Activated T-cell treated with anti-CD3 and anti-CD28 coated beads, Interleukin-2, amount 50 U/mL, for 1 hour (primary cell): ENCODE data around the gene EPN1.
"Not testable (repeated sequence)": the region's sequence is repeated elsewhere in the genome, so short reads cannot be mapped to it uniquely, and the experiment has no call there.

Experiments
- DNase-seq: peaks from one replicate; pipeline ENCODE4 v3.0.0-alpha.2; 2020

Gene EPN1

GRCh38 chr19:55694656-55695491, 19.8 kb downstream of the EPN1 start:
- DNase-seq: no peak

DNA sequence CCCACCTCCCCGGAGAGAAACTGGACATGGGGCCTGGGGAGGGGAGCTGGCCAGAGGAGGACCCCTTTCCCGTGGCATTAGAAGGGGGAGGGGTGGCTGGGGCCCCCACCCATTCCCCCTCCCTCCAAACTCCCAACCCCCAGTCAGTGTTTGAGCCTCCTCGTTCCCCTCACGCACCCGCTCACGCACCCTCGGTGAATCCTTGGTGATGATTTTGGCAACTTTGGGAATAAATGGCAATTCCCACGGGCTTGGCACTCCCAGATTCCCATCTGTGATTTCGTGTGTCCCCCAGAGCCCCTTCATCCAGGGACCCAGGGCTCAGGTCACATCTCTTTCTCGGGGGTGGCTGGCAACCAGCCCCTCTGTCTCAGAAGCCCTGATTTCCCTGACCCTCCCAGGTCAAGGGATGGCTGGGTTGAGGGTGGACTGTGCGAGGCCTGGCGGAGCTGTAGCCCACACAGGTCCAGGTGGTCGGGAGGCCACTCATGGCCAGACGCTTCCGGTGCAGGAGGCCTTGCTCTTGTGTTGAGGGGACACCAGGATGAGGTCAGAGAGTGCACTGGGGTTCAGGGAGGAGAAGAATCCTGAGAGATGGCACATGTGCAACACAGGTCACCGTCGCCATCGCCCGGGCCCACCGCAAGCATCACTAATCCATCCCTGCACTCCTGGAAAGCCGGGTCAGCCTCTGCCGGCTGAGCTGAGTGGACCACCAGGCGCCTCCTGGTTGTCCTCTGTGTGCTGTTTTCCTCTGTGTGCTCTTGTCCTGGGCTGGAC, 20.7 kb downstream of the EPN1 start:
- DNase-seq: no peak

DNA sequence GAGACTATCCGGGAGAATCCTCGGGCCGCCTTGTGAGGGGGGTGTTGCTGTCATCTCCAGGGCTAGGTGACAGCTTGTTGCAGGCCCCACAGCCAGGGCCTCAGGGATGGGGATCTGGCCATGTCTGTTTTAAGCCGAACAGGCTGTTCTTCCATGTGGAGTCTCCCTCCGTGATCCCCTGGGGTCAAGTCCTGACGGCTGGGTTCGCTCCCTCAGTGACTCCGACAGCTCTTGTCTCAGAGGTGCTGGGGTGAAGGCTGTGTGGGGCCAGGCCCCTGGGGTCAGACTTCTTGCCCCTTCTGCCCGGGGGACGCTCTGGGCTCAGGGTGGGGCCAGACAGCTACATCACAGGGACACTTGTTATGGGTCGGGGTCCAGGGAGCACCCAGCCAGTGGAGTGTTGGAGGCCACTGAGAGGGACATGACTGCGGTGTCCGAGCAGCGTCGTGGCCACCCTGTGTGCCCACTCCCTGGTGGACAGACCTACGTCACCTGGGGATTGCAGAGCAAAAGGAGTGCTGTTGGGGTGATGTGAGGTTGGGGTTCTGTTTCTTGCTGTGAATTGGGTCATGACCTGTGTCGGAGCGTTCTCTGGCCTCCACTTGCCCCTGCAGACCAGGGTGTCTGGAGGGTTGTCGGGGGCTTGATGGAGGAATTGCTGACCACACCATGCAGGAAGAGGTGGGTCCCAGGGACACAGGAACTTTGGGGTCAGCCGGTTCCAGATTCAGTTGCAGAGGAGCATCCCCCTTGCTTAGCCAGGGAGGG, 21.5 kb downstream of the EPN1 start:
- DNase-seq: no peak

- no peak for DNase-seq
These were observed 22.0 kb downstream of the EPN1 start for GRCh38 chr19:55697069-55697440.

- no peak for DNase-seq
These were observed 22.7 kb downstream of the EPN1 start for GRCh38 chr19:55697698-55698097.

DNA sequence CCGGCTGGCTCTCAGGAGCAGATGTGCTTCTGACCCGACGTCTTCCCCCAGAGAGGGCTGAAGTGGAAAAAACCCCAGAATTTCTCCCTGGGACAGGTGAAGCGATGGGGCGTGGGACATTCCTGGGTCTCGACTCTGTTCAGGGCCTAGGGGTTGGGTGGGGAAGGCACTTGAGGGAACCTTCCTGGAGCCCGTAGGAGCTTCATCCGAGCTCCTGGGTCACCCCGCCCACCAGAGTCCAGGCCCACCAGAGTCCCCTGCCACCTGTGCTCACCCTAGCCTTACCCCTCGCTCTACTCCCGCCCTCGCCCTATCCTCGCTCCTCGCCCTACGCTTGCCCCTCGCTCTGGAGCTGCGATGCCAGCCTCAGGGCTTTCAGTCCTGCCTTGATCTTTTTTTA, 23.2 kb downstream of the EPN1 start:
- DNase-seq: no peak

DNA sequence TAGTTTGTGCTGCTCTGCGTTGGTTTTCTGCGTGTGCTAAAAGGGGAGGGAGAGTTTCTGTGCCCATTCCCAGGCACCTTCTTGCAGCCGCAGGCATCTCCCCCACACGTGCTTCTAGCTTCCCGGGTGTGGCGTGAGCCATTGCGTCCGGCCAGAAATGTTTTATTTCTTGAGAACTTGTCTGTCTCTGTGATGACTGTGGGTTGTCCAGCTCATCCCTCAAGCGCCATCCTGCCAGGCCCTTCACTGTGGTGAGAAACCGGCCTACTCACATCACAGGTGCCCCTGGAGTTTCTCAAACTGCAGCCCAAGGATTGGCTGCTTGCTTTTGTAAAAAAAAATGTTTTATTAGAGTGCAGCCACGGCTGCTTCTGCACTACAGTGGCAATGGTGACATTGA, 24.2 kb downstream of the EPN1 start:
- DNase-seq: no peak

GRCh38 chr19:55700813-55701212, 25.8 kb downstream of the EPN1 start:
- no peak for DNase-seq

- DNase-seq: no peak
These were observed 27.2 kb downstream of the EPN1 start for GRCh38 chr19:55702131-55702627.

DNA sequence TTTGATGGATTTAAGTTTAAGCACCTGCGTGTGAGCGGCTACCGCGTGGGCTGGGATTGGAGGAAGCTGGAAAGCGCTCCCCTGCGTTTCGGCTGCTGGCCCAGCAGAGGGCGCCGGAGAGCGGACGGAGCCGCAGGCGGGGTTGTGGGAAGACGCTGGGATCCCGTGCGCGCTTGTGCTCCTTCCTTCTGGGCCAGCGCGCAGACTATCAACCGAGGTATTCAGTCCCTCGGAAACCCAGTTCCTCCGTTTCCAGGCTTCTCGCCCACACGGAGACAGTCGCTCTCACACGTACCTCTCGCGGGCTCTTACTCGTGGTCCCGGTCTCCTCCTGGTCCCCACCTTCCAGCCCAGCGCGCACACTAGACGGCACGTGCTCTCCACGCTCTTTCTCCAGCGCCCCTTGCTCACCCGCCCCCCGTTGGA, 28.8 kb downstream of the EPN1 start:
- peak; percentile 52 for DNase-seq

- no peak for DNase-seq
These were observed 29.6 kb downstream of the EPN1 start for GRCh38 chr19:55704494-55705245.

GRCh38 chr19:55705972-55706371, 30.9 kb downstream of the EPN1 start:
- DNase-seq: no peak

DNA sequence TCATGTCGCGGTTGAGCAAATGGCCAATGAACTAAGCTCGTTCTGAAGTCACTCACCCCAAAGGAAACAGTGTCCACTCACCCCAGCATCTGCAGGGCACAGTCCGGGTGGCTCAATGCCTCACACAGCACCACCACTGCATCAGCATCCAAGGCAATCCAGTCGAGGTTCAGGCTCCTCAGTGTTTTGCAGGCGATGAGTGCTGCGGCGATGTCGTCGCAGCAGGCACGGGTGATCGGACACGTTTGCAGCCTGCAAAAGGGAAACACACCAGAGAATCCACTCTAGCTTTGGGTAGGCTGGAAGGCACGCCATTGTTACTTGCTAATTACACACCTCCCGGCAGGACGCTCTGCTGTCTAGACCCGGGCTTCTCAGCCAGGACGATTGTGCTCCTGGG, 36.7 kb downstream of the EPN1 start:
- DNase-seq: no peak

DNA sequence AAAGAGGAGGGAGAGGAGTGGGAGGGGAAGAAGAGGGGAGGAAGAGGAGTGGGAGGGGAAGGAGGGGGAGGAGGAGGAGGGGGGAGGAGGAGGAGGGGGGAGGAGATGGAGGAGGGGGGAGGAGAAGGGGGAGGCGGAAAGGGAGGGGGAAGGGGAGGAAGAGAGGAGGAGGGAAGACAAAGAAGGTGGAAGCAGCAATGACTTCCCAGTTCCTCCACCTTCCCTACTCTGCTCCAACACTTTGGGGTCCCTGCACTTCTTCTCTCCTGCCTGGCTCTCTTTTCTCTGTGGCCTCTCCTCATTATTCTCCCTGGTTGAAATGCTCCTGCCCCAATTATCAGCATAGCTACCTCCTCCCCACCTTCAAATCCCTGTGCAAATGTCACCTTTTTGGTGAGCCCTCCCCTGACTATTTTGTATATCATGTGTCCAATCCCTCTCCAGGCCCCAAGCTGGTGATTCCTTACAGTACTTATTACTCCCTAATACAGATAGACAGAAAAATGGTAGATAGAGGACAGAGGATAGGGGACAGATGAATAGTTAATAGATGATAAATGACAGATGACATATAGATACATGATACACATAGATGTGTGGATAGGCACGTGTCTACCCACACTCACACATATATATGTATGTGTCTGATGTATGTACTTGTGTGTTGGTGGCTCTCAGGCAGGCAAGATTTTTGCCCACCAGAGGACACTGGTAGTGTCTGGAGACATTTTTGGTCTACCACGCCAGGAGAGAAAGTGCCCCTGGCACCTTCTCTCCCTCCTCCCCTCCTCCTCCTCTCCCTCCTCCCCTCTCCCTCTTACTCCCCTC, 38.0 kb downstream of the EPN1 start:
- DNase-seq: no peak

DNA sequence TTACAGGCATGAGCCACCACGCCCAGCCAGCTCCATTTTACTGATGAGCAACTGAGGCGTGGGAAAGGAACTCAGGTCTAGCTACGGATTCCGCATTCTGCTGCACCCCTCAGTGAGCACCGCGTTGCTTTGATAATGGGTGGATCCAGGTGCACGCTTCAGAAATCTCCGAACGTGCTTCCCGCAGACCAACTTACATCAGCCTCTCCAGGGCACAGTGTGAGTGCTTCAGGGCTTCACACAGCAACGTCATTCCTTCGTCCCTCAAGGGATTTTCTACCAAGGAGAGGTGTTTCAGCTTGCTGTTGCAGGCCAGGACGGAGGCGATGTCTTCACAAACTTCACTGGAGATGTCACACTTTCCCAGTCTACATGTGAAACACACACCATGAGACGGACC, 41.5 kb downstream of the EPN1 start:
- no peak for DNase-seq

DNA sequence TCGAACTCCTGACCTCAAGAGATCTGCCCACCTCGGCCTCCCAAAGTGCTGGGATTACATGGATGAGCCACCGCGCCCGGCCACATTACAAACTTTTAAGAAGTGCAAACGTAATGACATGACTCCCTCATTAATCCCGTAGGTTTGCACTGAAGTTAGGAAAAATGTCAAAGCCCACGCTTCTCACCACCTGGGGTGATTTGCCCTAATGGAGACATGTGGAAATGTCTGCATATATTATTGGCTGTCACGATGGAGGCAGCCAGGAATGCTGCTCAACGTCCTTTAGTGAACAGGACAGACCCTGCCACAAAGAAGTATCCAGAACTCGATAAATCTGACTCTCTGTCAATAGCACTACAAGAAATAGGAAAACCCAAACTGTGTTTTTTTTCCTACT, 42.2 kb downstream of the EPN1 start:
- DNase-seq: no peak

- not testable (repeated sequence) for DNase-seq
These were observed 43.1 kb downstream of the EPN1 start for GRCh38 chr19:55717879-55718711.

GRCh38 chr19:55720214-55720746, 45.3 kb downstream of the EPN1 start:
- DNase-seq: no peak

DNA sequence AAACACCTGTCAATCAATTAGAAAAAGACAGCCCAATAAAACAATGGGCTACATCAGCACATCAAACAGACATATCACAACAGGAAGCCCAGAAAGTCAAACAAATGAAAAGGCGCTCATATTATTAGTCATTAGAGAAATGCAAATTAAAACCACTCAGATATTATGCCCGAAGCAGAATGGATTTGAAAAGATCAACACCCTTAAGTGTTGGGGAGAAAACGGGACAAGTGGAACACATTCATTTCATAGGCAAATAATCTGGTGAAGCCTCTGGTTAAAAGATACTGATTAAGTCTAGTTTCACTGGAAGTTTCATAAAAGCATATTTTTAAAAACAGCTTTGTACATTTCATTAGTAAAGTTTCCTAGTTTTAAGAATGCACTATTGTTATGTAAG, 45.8 kb downstream of the EPN1 start:
- DNase-seq: no peak

GRCh38 chr19:55723491-55723890, 48.5 kb downstream of the EPN1 start:
- no peak for DNase-seq
